ENCODE data around the gene CREG1. TPM values are rescaled to one million over a fixed set of nuclear protein-coding genes. Genes with fewer than 3 reads are reported as not detected.

CREG1 gene
- total RNA-seq, 8 experiments from 2014 or later = 22.1 to 377 (median 44.7) TPM

DNA sequence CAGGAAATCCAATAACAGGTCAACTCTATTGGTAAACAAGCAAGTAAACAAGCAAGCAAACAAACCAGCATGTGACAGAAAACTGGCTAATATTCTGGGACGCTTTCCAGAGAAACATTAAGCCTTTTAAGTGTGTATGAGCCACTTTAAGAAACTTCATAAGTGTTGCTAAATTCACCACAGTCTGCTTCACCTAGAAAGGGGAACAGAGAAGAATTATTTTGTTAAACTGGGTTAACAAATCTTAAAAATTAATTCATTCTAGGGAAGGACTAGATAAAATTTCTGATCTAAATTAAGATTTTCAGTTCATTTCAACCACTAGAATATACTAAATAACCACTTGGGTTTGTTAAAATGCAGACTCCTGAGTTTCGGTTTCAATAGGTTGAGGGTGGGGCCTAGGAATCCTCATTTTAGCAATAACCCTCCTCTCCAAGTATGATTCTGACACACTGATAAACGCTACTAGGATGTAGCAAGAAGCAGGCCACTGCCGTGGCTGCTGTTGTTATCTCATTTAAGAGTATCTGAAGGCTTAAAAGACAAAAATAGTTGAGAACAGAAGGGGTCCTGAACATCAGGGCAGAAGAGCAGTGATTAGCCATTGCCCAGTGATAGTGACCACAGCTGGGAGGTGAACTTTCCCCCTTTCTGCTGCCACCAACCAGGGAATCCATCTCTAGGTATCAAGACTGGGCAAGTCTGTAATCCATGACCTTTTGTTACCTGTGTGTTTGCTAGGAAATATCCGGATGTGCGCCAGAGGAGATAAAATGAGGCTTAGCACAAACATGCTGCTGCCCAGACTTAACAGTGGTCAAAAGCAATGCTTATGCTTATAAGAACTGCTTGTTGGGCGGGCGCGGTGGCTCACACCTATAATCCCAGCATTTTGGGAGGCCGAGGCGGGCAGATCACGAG lies 11.2 kb downstream of the CREG1 start:
- 50 to 100% (median 80%) methylated on average over 1 to 9 of the region's 12 CpGs; no CpG with 5 or more reads in 1 of the 10 experiments for WGBS, 10 experiments
- in situ Hi-C loops (cut with MboI; ENCODE audit: low pct_unique_long_range_greater_than_20kb in 2 of 9, low sequenced_read_pairs in 9 of 9, unreplicated experiment in 9 of 9) = loop anchor here in 6 of 9 experiments (25.0 kb wide), 3 partner anchors 105 to 480 kb away; no protein-coding TSS in a partner anchor
- Histone ChIP-seq H3K27ac (no peak overlapping the region), H3K4me3 (no peak overlapping the region), H3K4me1 (replicated peaks in 1 of 2) (peaks cover 0 to 2% of the 10 kb centered on the region in 2 donors)
- no peak for ATAC-seq (replicated peaks in 6 of 8)

DNA sequence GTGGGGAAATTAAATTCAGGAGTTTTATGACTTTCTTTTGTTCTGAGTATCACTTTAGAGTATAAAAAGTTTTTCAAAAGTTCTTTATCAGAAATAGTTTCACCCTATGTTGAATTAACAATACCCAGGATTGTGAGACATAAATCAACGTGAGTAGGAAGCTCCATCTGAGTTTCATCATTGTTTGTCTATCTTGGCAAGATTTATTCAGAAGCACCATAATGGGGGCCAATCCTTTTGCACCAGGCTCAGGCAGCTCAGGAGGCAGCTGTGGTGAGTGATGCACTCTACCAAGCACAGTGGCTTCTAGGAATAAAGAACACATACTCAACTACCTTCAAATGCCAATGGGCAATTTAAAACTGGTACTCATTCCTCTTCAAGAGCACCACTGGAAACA lies 12.0 kb downstream of the CREG1 start:
- Histone ChIP-seq H3K27ac (no peak overlapping the region), H3K4me3 (no peak overlapping the region), H3K4me1 (replicated peaks in 1 of 2) (peaks cover 0 to 2% of the 10 kb centered on the region in 2 donors)
- in situ Hi-C loops (cut with MboI; ENCODE audit: low pct_unique_long_range_greater_than_20kb in 2 of 9, low sequenced_read_pairs in 9 of 9, unreplicated experiment in 9 of 9) = loop anchor here in 6 of 9 experiments (25.0 kb wide), 3 partner anchors 104 to 479 kb away; no protein-coding TSS in a partner anchor
- peak in 1 of 8 experiments; percentile 36 for ATAC-seq (replicated peaks in 6 of 8)
- WGBS, 10 experiments = 0 to 55% (median 17%) methylated on average over 1 of the region's 1 CpG; no CpG with 5 or more reads in 2 of the 10 experiments

DNA sequence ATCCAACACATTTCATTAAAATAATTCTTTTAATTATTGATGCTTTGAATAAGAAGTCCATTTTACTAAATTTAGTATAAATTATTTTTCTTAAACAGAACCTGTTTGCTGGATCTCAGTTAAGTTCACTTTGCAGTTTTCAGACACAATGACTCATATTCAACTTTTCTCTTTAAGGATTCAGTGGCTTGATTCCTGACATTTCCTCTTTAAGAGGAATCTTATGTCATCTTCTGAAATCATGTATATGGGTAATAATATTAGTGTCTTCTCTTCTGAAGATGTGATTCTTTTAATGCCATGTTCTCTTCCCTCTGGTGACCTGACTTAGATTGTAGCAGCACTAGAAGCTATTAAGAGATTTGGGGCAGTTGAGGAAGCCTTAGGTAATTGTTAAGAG lies 12.6 kb downstream of the CREG1 start:
- no peak for ATAC-seq (replicated peaks in 6 of 8)
- H3K4me1 ChIP-seq (replicated peaks in 1 of 2) = peaks cover 0 to 2% of the 10 kb centered on the region in 2 donors
- H3K4me3 ChIP-seq = no peak overlapping the region
- H3K27ac ChIP-seq = no peak overlapping the region
- in situ Hi-C loops (cut with MboI; ENCODE audit: low pct_unique_long_range_greater_than_20kb in 2 of 9, low sequenced_read_pairs in 9 of 9, unreplicated experiment in 9 of 9) = loop anchor here in 6 of 9 experiments (25.0 kb wide), 3 partner anchors 104 to 479 kb away; no protein-coding TSS in a partner anchor

DNA sequence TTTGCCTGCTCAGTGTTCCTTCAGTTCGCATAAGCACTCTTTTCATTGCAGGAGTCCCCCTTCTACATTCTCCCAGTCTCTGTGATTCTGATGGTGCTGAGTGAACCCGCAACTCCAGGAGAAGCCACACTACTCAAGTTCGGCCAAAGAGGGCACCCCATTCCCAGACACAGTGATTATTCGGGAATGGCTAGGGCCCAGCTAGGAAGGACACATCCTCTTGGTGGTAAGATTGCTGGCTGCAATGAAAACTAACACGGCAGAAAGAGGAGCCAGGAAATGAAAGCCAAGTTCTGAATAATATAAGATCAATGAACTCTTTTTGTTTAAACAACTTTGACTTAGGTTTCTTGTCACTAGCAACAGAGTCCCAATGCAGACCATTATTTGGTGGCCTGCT lies 14.9 kb downstream of the CREG1 start:
- ATAC-seq (replicated peaks in 6 of 8) = peak in 5 of 8 experiments; percentile 15 to 64 (median 57)
- Histone ChIP-seq H3K4me1 (replicated peaks in 1 of 2) (peaks cover under 1 to 3% of the 10 kb centered on the region in 2 donors), H3K27ac (no peak overlapping the region), H3K4me3 (no peak overlapping the region)
- WGBS, 10 experiments = 26 to 100% (median 56%) methylated on average over 1 to 5 of the region's 5 CpGs; no CpG with 5 or more reads in 1 of the 10 experiments
- in situ Hi-C loops (cut with MboI; ENCODE audit: low pct_unique_long_range_greater_than_20kb in 2 of 9, low sequenced_read_pairs in 9 of 9, unreplicated experiment in 9 of 9) = loop anchor here in 6 of 9 experiments (10.0 to 25.0 kb wide), 4 partner anchors 101 to 476 kb away; no protein-coding TSS in a partner anchor

DNA sequence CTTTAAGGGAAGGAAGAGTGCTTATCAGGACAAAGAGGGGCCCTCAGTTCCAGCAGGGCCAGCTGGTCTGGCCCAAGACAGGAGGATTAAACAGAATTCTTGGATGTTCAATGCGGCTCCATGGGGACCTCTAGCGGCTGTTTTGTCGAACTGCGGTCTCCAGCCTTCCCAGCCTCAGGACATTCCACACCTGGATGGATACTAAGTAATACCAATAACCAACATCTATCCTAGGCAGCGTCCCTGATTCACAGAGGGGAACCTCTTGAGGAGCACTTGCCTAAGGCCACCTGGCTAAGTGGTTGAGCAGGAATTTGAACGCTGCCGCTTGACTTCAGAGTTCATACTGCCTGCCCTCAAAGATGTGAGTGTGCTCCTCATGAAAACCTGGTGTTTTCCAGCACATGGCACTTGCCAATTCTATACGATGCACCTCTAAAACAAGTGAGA lies 19.7 kb downstream of the CREG1 start:
- Histone ChIP-seq H3K4me3 (no peak overlapping the region), H3K27ac (no peak overlapping the region), H3K4me1 (replicated peaks in 1 of 2) (peaks cover 2 to 6% of the 10 kb centered on the region in 2 donors)
- WGBS, 10 experiments = 0 to 36% (median 5%) methylated on average over 1 to 8 of the region's 8 CpGs; no CpG with 5 or more reads in 3 of the 10 experiments
- in situ Hi-C loops (cut with MboI; ENCODE audit: low pct_unique_long_range_greater_than_20kb in 2 of 9, low sequenced_read_pairs in 9 of 9, unreplicated experiment in 9 of 9) = loop anchor here in 6 of 9 experiments (10.0 to 25.0 kb wide), 4 partner anchors 97 to 472 kb away; no protein-coding TSS in a partner anchor
- ATAC-seq (replicated peaks in 6 of 8) = peak; percentile 79 to 95 (median 86)

DNA sequence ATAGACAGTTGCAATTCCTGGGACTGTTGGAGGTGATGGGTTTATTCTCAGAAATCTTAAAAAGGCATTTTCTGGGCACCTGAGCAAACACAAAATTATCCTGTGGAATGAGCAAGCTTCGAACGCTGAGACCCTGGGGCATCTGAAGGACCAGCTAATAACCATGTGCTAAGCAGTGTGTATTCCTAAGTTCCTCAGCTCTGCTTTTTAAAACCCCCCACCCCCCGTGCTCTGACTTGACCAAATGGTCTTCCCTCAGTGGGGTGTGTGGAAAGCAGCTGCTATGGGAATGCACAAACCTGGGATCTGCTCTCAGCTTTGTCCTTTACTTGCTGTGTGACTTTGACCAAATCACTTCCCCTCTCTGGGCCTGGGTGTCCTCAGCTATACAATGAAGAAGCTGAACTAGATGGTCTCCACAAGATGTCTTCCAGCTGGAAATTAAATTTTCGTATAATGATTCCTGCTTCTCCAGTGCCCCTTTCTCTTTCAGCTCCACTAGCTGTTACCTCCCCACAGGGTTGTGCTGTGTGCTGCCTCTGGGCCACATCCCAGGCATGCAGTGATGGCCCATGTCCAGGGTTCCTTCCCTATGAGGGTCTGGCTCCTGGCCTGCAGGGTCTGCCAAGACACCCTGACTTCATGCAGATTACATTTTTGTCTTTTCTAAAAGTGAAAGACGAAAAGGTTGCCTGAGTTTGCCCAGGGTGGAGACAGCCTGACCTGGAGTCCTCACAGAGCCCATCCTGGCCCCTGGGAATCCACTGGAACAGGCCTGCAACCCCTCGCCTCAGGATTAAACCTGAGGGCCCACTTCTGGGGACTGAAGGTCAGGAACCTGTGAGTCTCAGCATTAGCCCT lies 20.4 kb downstream of the CREG1 start:
- in situ Hi-C loops (cut with MboI; ENCODE audit: low pct_unique_long_range_greater_than_20kb in 2 of 9, low sequenced_read_pairs in 9 of 9, unreplicated experiment in 9 of 9) = loop anchor here in 6 of 9 experiments (10.0 to 25.0 kb wide), 4 partner anchors 96 to 471 kb away; no protein-coding TSS in a partner anchor
- WGBS, 10 experiments = 65 to 100% (median 84%) methylated on average over 1 to 6 of the region's 6 CpGs; no CpG with 5 or more reads in 2 of the 10 experiments

DNA sequence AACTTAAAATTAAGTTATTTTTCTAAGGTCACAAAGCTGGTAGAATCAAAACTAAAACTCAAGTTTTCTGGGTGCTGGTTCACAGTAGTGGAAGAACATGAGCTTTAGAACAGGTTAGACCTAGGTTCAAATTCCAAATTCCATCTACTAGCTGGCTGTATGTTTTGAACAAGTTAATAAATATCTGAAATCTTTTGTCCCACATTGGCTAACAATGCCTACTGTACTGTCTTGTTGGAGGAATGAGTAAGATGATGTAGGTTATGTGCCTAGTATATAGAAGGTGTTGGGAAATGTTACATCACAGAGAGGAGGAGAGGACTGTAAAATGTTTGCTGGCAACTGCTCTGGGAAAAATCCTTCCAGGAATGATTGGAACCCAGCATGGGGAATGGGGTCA lies 21.2 kb downstream of the CREG1 start:
- no peak for ATAC-seq (replicated peaks in 6 of 8)
- no peak overlapping the region for H3K4me3 ChIP-seq
- peaks cover 2 to 3% of the 10 kb centered on the region in 2 donors for H3K4me1 ChIP-seq (replicated peaks in 1 of 2)
- in situ Hi-C loops (cut with MboI; ENCODE audit: low pct_unique_long_range_greater_than_20kb in 2 of 9, low sequenced_read_pairs in 9 of 9, unreplicated experiment in 9 of 9) = loop anchor here in 6 of 9 experiments (10.0 to 25.0 kb wide), 4 partner anchors 95 to 470 kb away; no protein-coding TSS in a partner anchor
- no peak overlapping the region for H3K27ac ChIP-seq

More for the DNA sequence above, 20.4 kb downstream of the CREG1 start:
- no peak overlapping the region for H3K27ac ChIP-seq
- peak in 6 of 8 experiments; percentile 12 to 68 (median 38) for ATAC-seq (replicated peaks in 6 of 8)
- no peak overlapping the region for H3K4me3 ChIP-seq
- H3K4me1 ChIP-seq (replicated peaks in 1 of 2) = peaks cover 2 to 3% of the 10 kb centered on the region in 2 donors

DNA sequence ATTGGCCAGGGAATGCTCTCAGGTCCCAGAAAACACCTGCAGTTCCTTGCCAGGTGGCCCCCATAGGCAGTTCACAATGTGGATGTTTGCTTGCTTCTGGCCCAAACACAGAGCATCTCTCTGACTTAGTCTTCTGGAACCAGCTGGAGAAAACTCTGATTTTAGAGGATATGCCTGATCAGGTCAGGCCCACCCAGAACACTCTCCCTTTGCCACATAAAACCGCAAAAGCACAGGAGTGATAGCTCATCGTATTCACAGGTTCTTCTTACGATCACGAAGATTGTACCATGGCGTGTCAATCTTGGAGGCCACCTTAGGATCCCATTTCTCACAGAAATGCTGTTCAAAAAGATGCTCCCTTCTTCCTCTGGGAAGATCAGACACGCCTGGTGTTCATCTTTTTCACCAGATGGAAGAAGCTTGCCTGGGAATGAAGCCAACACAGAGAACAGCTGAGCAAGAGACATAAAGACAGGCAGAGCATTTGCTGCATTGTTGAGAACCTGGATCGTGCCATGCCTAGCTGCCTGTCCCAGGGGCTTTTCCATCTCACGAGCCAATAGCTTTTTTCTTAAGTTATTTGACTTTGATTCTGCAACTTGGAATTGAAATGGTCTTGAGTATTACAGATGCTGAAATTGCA lies 23.6 kb downstream of the CREG1 start:
- ATAC-seq (replicated peaks in 6 of 8) = peak in 3 of 8 experiments; percentile 21 to 62 (median 35)
- Histone ChIP-seq H3K27ac (no peak overlapping the region), H3K4me1 (replicated peaks in 1 of 2) (peaks cover 2 to 3% of the 10 kb centered on the region in 2 donors), H3K4me3 (no peak overlapping the region)
- 0 to 100% (median 88%) methylated on average over 1 to 8 of the region's 8 CpGs for WGBS, 10 experiments
- in situ Hi-C loops (cut with MboI; ENCODE audit: low pct_unique_long_range_greater_than_20kb in 2 of 9, low sequenced_read_pairs in 9 of 9, unreplicated experiment in 9 of 9) = loop anchor here in 6 of 9 experiments (10.0 to 25.0 kb wide), 4 partner anchors 93 to 468 kb away; no protein-coding TSS in a partner anchor

DNA sequence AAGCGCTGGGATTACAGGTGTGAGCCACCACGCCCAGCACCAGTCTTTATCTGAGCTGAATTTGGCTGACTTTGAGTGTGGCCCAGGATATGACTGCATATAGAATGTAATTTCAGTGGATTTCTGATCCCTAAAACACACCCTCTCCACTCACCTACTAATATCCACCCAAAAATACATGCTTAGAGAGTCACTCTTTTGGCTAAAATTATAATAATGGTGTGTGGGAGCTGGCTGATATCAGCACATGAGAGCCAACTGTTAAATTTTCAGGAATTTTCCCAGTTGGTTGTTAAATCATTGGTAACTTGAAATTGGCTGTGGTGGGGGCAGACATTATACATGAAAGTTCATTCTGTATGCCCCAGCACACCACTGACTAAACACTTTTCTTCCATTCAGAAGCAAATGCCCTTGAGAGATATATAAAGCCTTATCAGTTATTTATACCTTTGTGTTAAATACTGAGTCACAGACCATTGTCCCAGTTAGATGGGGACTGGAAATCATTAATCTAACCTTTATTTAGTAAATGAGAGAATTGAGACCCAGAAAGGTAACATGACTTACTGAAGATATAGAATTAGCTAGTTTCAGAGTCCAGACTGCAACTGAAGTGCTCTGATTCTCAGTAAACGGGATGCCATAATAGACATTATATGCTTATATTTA lies 25.4 kb downstream of the CREG1 start:
- in situ Hi-C loops (cut with MboI; ENCODE audit: low pct_unique_long_range_greater_than_20kb in 2 of 9, low sequenced_read_pairs in 9 of 9, unreplicated experiment in 9 of 9) = loop anchor here in 6 of 9 experiments (25.0 kb wide), 3 partner anchors 91 to 466 kb away; no protein-coding TSS in a partner anchor

DNA sequence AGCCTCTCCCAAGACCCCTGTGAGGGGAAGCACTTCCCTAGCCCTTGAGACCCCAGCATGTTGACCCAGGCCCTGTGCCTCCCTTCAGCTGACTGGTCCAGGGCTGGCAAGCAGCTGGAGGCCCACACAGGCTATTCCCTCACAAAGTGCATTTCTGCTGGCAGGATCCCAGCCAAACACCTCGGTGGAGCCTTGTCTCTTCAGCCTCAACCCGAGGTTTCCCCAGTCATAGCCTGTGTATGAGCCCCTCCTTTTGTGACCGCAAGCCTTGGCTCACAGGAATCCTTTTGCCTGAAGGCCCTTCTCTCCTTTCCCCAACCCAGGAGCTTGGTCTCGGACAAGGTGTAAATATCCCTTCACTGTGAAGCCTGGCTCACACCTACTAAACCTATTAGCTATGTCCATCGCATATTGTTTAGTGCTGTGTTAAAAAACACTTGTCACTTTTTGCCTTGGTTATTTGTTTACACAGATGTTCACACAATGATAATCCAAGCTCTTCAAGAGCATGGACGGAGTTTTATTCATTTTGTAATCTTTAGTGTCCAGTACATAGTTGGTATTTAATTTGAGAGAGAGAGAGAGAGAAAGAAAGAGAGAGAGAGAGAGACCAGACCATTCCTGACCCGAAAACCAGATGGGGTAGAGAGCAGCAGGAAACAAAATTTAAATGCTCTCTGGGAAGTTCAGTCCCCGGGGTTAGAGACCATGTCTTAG lies 26.7 kb downstream of the CREG1 start:
- WGBS, 10 experiments = 21 to 100% (median 62%) methylated on average over 1 to 8 of the region's 8 CpGs
- no peak overlapping the region for H3K27ac ChIP-seq
- no peak overlapping the region for H3K4me3 ChIP-seq
- in situ Hi-C loops (cut with MboI; ENCODE audit: low pct_unique_long_range_greater_than_20kb in 2 of 9, low sequenced_read_pairs in 9 of 9, unreplicated experiment in 9 of 9) = loop anchor here in 6 of 9 experiments (25.0 kb wide), 3 partner anchors 90 to 465 kb away; no protein-coding TSS in a partner anchor
- peak in 2 of 8 experiments; percentile 24 to 86 for ATAC-seq (replicated peaks in 6 of 8)
- H3K4me1 ChIP-seq (replicated peaks in 1 of 2) = no peaks in the 10 kb centered on the region

More for the DNA sequence above, 25.4 kb downstream of the CREG1 start:
- 33 to 100% (median 85%) methylated on average over 1 to 3 of the region's 3 CpGs; no CpG with 5 or more reads in 1 of the 10 experiments for WGBS, 10 experiments
- H3K27ac ChIP-seq = no peak overlapping the region
- no peak overlapping the region for H3K4me3 ChIP-seq
- no peaks in the 10 kb centered on the region for H3K4me1 ChIP-seq (replicated peaks in 1 of 2)
- ATAC-seq (replicated peaks in 6 of 8) = no peak

DNA sequence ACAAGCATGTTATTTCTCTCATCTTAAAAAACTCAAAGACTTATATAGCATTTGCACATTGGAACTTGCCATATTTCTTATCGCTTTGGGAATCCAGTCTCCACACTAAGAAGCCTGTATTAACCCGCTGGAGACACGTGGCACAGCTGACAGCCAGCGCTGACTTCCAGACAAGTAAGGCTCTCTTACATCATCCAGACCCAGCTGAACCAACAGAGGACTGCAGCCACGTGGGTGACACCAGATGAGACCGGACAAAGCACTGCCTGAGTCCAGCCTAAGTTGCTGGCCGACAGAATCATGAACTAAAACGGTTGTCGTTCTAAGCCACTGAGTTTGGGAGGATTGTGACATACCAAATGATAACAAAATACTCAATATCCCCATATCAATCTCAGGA lies 28.9 kb downstream of the CREG1 start:
- no peak overlapping the region for H3K4me3 ChIP-seq
- H3K27ac ChIP-seq = no peak overlapping the region
- 50 to 93% (median 84%) methylated on average over 1 to 9 of the region's 9 CpGs for WGBS, 10 experiments
- no peaks in the 10 kb centered on the region for H3K4me1 ChIP-seq (replicated peaks in 1 of 2)
- ATAC-seq (replicated peaks in 6 of 8) = peak in 2 of 8 experiments; percentile 46 to 64
- in situ Hi-C loops (cut with MboI; ENCODE audit: low pct_unique_long_range_greater_than_20kb in 2 of 9, low sequenced_read_pairs in 9 of 9, unreplicated experiment in 9 of 9) = loop anchor here in 6 of 9 experiments (25.0 kb wide), 3 partner anchors 87 to 462 kb away; no protein-coding TSS in a partner anchor
